Stomach (tissue), 9 donors: ENCODE results near the gene ANTXR2. TPM values are rescaled to one million over a fixed set of nuclear protein-coding genes. Genes with fewer than 3 reads are reported as not detected.

Experiments
- DNase-seq, 2 donors: peaks; one replicate each; pipeline versions ENCODE4 v3.0.0 to v3.0.0-alpha.2; 2013 to 2019
- H3K27ac ChIP-seq, 5 donors: fragments of 200-600 bp in 4 of 5; sonication (generic) in 4 of 5; one replicate each; pipeline ENCODE4 v1.5.1; 2013 to 2019; ENCODE audit warnings: mild to moderate bottlenecking in 1 of 5, moderate library complexity in 1 of 5
- H3K27me3 ChIP-seq, 3 donors: fragments of 200-600 bp; sonication (generic); one replicate each; pipeline ENCODE4 v1.5.1; 2017 to 2019; ENCODE audit warnings: mixed run types in 1 of 3
- H3K36me3 ChIP-seq, 4 donors: fragments of 200-600 bp; sonication (generic); 1 replicate in 3 of 4; 2 replicates in 1 of 4; pipeline ENCODE4 v1.5.1; 2016 to 2019
- H3K4me1 ChIP-seq, 4 donors: fragments of 200-600 bp; sonication (generic); one replicate each; pipeline ENCODE4 v1.5.1; 2016 to 2019
- H3K4me3 ChIP-seq, 4 donors: fragments of 200-600 bp; sonication (generic) in 3 of 4; one replicate each; pipeline ENCODE4 v1.5.1; 2016 to 2019; ENCODE audit warnings: mild to moderate bottlenecking in 1 of 4
- H3K9me3 ChIP-seq, 4 donors: fragments of 200-600 bp; sonication (generic); one replicate each; pipeline ENCODE4 v1.5.1; 2016 to 2019
- CTCF ChIP-seq, 7 experiments: fragments of 450-650 bp in 4 of 7; fragments of 200-600 bp in 3 of 7; sonication (generic) in 3 of 7; IDR thresholded peaks; one replicate each; pipeline ENCODE4 v1.5.1; 2016 to 2019; ENCODE audit warnings: antibody characterized with exemption in 7 of 7, control low read depth in 2 of 7, mild to moderate bottlenecking in 1 of 7
- EP300 ChIP-seq: sonication (generic); formaldehyde crosslinking; IDR thresholded peaks from one replicate; pipeline ENCODE4 v1.6.1; 2017; ENCODE audit warnings: antibody characterized with exemption
- POLR2A ChIP-seq, 4 donors: fragments of 450-650 bp; IDR thresholded peaks; one replicate each; pipeline ENCODE4 v1.6.1; 2016; ENCODE audit warnings: antibody characterized with exemption in 4 of 4, control low read depth in 2 of 4, mild to moderate bottlenecking in 1 of 4, moderate library complexity in 1 of 4
- POLR2AphosphoS5 ChIP-seq, 3 donors: sonication (generic); formaldehyde crosslinking; IDR thresholded peaks; one replicate each; pipeline ENCODE4 v1.6.1; 2016; ENCODE audit warnings: antibody characterized with exemption in 3 of 3
- WGBS, 5 donors: extraction: QIAGEN DNeasy Blood & Tissue Kit in 3 of 5; methylation state at CpG; one replicate each; pipeline versions ENCODE4 v1.1.5 to v1.1.7; 2013 to 2018; 5-methylcytosine and 5-hydroxymethylcytosine counted together
- intact Hi-C: fragments of 100-400 bp; cut with DNase I; formaldehyde crosslinking; loops from one replicate; pipeline ENCODE4 v1.15.1; 2023; ENCODE audit warnings: low total_unique reads
- polyA plus RNA-seq, 3 donors: library from polyadenylated mRNA; stranded (reverse); fragments of 200-250 nt; gene quantifications; one replicate each; pipeline ENCODE4 v1.2.3, GENCODE V29; 2013
- total RNA-seq, 5 donors: library from RNA; depleted of rRNA; stranded (reverse); fragments of >200 nt; gene quantifications; one replicate each; pipeline versions ENCODE4 v1.1.0 to v1.2.3, GENCODE V29; 2014 to 2016
- donor health status: healthy with polysubstance abuse.
- donor health status: Bipolar disorder and iron deficiency.
- donor health status: healthy.

Gene ANTXR2
- total and polyA plus RNA-seq, 8 donors = 8.3 to 116 (median 36.1) TPM

DNA sequence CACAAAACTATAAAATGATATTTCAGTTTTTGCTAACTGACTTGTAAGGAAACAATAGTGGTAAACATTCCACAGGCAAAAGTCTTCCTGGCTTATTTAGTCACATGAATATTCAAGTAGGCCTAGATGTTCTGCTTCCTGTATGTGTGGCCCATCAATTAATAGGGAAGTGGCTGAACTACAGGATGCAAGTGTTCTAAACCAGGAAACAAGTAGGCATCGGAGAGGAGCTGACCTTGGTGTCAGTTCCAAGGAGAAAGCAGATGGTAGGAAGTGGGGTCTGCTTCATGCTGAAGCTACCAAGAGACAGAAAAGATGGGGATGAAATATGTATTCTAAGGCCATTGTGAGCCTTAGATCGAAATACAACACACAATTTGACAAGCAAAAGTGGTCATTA is 149.7 kb downstream of the ANTXR2 start:
- WGBS, 5 donors = 75 to 88% (median 83%) methylated on average over 2 of the region's 2 CpGs
- intact Hi-C loops = no loop called here
- no peak for TF ChIP-seq POLR2A (IDR thresholded peaks at IDR 0.05)
- TF ChIP-seq POLR2AphosphoS5 (IDR thresholded peaks at IDR 0.05) = no peak
- TF ChIP-seq EP300 = no peak
- TF ChIP-seq CTCF (IDR thresholded peaks at IDR 0.05) = no peak

GRCh38 chr4:79922011-79922410 is 151.0 kb downstream of the ANTXR2 start:
- intact Hi-C loops = no loop called here
- Histone ChIP-seq H3K4me1 (peaks cover 0 to 5% (median 0%) of the 10 kb centered on the region in 4 donors), H3K36me3 (no peaks in the 10 kb centered on the region), H3K4me3 (no peak overlapping the region), H3K9me3 (no peaks in the 10 kb centered on the region), H3K27me3 (no peaks in the 10 kb centered on the region), H3K27ac (no peak overlapping the region)
- TF ChIP-seq POLR2AphosphoS5 (IDR thresholded peaks at IDR 0.05) = no peak
- TF ChIP-seq CTCF (IDR thresholded peaks at IDR 0.05) = no peak
- 76 to 97% (median 86%) methylated on average over 1 of the region's 1 CpG for WGBS, 5 donors
- no peak for DNase-seq

More for the DNA sequence above, 149.7 kb downstream of the ANTXR2 start:
- H3K4me3 ChIP-seq = no peak overlapping the region
- no peaks in the 10 kb centered on the region for H3K4me1 ChIP-seq
- H3K27me3 ChIP-seq = no peaks in the 10 kb centered on the region
- H3K36me3 ChIP-seq = no peaks in the 10 kb centered on the region
- DNase-seq = peak in 1 of 2 donors; percentile 5
- no peak overlapping the region for H3K27ac ChIP-seq
- no peaks in the 10 kb centered on the region for H3K9me3 ChIP-seq

DNA sequence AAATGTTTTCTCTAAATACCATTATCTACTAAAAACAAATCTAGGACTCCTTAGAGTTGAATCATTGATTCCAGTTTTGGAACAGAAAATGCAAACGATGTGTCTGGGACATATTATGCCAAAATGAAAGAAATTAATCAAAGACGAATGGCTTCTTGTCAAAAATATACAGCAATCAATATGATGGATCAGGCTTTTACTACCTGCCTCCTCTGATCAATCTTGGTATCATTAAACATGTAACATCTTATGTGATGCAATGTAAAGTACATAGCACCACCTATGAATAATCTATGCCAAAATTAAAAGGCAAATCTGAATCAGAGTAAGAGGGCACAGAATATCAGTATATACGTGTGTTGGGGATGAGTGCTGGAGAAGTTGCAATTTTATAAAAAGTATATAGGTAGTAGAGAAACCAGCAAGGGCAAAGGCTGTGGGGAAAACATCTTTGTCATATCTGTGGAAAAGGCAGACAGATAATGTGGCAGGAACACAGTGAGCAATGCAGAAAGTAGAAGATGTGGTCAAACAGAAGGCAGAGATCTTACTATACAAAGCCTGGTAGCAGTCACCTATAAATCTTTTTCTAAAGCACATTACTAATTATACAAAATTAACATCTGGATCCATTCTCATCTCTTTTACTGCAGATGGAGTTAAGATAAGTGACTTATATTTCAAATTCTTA is 152.7 kb downstream of the ANTXR2 start:
- H3K9me3 ChIP-seq = no peaks in the 10 kb centered on the region
- H3K27ac ChIP-seq = no peak overlapping the region
- no peaks in the 10 kb centered on the region for H3K36me3 ChIP-seq
- H3K4me3 ChIP-seq = no peak overlapping the region
- no peak for DNase-seq
- WGBS, 5 donors = 52 to 90% (median 60%) methylated on average over 3 of the region's 3 CpGs
- peaks cover 0 to 12% (median 0%) of the 10 kb centered on the region in 4 donors for H3K4me1 ChIP-seq
- no peaks in the 10 kb centered on the region for H3K27me3 ChIP-seq
- no peak for TF ChIP-seq EP300
- intact Hi-C loops = no loop called here

GRCh38 chr4:79918292-79918691 is 154.7 kb downstream of the ANTXR2 start:
- Histone ChIP-seq H3K4me3 (no peak overlapping the region), H3K9me3 (no peaks in the 10 kb centered on the region), H3K27ac (no peak overlapping the region), H3K4me1 (peaks cover 0 to 32% (median 8%) of the 10 kb centered on the region in 4 donors), H3K27me3 (no peaks in the 10 kb centered on the region), H3K36me3 (no peaks in the 10 kb centered on the region)
- intact Hi-C loops = no loop called here
- no peak for DNase-seq
- TF ChIP-seq CTCF (IDR thresholded peaks at IDR 0.05) = no peak
- TF ChIP-seq EP300 = no peak
- TF ChIP-seq POLR2A (IDR thresholded peaks at IDR 0.05) = no peak
- no peak for TF ChIP-seq POLR2AphosphoS5 (IDR thresholded peaks at IDR 0.05)
- 49 to 83% (median 78%) methylated on average over 3 of the region's 3 CpGs for WGBS, 5 donors

DNA sequence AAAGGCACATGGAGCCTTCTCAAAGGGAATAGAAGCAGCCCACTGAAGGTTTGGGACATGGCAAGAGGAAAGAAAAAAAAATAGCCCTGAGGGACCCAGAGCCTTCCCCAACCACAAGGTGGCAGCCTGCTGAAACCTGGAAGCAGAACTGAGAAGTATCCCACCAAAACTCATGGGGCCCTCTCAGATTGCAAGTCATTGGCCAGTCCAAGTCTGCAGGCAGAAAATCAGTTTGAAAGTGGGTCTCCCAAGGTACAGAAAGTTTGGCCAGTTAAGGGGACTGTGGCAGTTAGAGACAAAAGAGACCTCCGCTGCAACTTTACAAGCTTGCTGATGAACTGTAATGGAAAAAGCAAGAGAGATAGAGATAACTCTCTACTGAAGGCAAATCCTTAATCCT is 155.8 kb downstream of the ANTXR2 start:
- H3K36me3 ChIP-seq = no peaks in the 10 kb centered on the region
- peaks cover 0 to 34% (median 10%) of the 10 kb centered on the region in 4 donors for H3K4me1 ChIP-seq
- no peaks in the 10 kb centered on the region for H3K9me3 ChIP-seq
- H3K27me3 ChIP-seq = no peaks in the 10 kb centered on the region
- TF ChIP-seq POLR2AphosphoS5 (IDR thresholded peaks at IDR 0.05) = no peak
- TF ChIP-seq CTCF (IDR thresholded peaks at IDR 0.05) = peak in 4 of 7 experiments; percentile 29 to 53 (median 38)
- intact Hi-C loops = no loop called here
- no peak overlapping the region for H3K27ac ChIP-seq
- 89 to 100% (median 98%) methylated on average over 1 of the region's 1 CpG for WGBS, 5 donors
- H3K4me3 ChIP-seq = no peak overlapping the region
- peak; percentile 31 to 48 for DNase-seq
